Liver (tissue), 3 donors: Measurements from ENCODE around the gene S100A5.

Experiments used
- CTCF ChIP-seq: fragments of 150-350 bp; IDR thresholded peaks from 2 replicates; pipeline ENCODE4 v1.5.1; 2017; ENCODE audit warnings: improper control_type of control experiment, low read depth, low read length; ENCODE audit not compliant: missing input control
- FOXA2 ChIP-seq: IDR thresholded peaks from 2 replicates; pipeline ENCODE4 v1.6.1; 2016; ENCODE audit warnings: antibody characterized with exemption
- GABPA ChIP-seq, 2 donors: IDR thresholded peaks in 1 of 2; conservative IDR thresholded peaks in 1 of 2; 2 replicates each; pipeline ENCODE4 v1.6.1; 2016; ENCODE audit warnings: antibody characterized with exemption in 2 of 2, mild to moderate bottlenecking in 1 of 2, moderate library complexity in 1 of 2
- HNF4G ChIP-seq: IDR thresholded peaks from 2 replicates; pipeline ENCODE4 v1.6.1; 2016; ENCODE audit warnings: antibody characterized with exemption
- RAD21 ChIP-seq, 2 donors: IDR thresholded peaks; 2 replicates each; pipeline ENCODE4 v1.6.1; 2016; ENCODE audit warnings: antibody characterized with exemption in 2 of 2, mild to moderate bottlenecking in 2 of 2
- REST ChIP-seq: IDR thresholded peaks from 2 replicates; pipeline ENCODE4 v1.6.1; 2016; ENCODE audit warnings: antibody characterized with exemption, mild to moderate bottlenecking
- RXRA ChIP-seq, 2 donors: IDR thresholded peaks; 2 replicates each; pipeline ENCODE4 v1.6.1; 2017 to 2018; ENCODE audit warnings: antibody characterized with exemption in 2 of 2, mild to moderate bottlenecking in 1 of 2
- TAF1 ChIP-seq: conservative IDR thresholded peaks from 2 replicates; pipeline ENCODE4 v1.6.1; 2016; ENCODE audit warnings: antibody characterized with exemption, mild to moderate bottlenecking
- YY1 ChIP-seq: IDR thresholded peaks from 2 replicates; pipeline ENCODE4 v1.6.1; 2016; ENCODE audit warnings: antibody characterized with exemption, mild to moderate bottlenecking
- ZBTB33 ChIP-seq: IDR thresholded peaks from 2 replicates; pipeline ENCODE4 v1.6.1; 2016; ENCODE audit warnings: antibody characterized with exemption
- donor health status: healthy.
- donor health status: healthy.

GRCh38 chr1:153509036-153509435 lies 31.7 kb downstream of the S100A5 start:
- no peak for TF ChIP-seq ZBTB33
- no peak for TF ChIP-seq CTCF
- no peak for TF ChIP-seq FOXA2
- no peak for TF ChIP-seq TAF1
- no peak for TF ChIP-seq REST
- TF ChIP-seq HNF4G: no peak
- TF ChIP-seq YY1: no peak
- TF ChIP-seq RAD21 (IDR thresholded peaks at IDR 0.05): no peak
- no peak for TF ChIP-seq RXRA (IDR thresholded peaks at IDR 0.05)
- TF ChIP-seq GABPA (IDR thresholded peaks at IDR 0.05 in 1 of 2, conservative IDR thresholded peaks at IDR 0.05 in 1 of 2): no peak
